ENCODE measurements around the gene SLC4A4.

DNA sequence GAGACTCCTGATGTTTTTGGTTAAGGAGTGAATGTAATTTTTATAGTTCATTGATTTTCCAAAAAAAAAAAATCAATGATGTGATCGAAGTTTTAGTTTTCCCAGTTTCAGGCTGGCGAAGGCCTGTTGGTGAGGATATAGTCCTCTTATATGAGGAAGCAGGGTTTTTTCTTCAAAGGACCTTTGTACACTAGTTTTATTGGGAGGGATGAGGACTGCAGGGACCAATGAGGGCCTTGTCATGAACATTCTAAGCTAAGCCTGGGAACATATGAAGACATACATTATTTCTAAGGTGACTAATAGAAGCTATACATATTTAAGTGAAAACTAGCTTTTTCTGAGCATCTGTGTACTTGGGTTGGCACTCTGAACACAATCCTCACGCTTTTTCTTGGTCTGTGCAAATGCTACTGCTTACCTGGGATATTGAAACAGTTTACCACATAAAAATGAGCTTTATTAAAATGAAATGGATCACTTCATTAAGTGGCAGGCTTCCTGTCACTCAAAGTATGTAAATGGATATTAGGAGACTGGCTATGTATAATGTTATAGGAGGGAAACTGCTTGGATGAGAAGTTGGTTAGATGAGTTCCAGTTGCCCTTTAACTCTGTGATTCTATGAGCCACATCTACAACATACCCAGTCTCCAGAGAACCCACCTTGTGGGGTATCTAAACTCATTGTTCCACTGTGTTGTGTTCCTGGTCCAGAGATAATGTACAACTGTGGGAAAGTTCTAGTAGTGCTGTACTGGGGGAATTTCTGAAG is 43.5 kb downstream of the SLC4A4 start:
- TF ChIP-seq CTCF (IDR thresholded peaks at IDR 0.05) (no peak), POLR2A (IDR thresholded peaks at IDR 0.05) (no peak), POLR2AphosphoS5 (IDR thresholded peaks at IDR 0.05) (no peak)
